GM21576 (cell line): Measurements from ENCODE around the gene MKRN1.
"Not testable (repeated sequence)": the region's sequence is repeated elsewhere in the genome, so short reads cannot be mapped to it uniquely, and the experiment has no call there.

Source experiments
- ATAC-seq: cut with Tn5 transposase; IDR thresholded peaks from one replicate; pipeline ENCODE4 v1.9.1; 2021; ENCODE audit warnings: mild to moderate bottlenecking, moderate library complexity; ENCODE audit not compliant: unreplicated experiment

The MKRN1 gene

DNA sequence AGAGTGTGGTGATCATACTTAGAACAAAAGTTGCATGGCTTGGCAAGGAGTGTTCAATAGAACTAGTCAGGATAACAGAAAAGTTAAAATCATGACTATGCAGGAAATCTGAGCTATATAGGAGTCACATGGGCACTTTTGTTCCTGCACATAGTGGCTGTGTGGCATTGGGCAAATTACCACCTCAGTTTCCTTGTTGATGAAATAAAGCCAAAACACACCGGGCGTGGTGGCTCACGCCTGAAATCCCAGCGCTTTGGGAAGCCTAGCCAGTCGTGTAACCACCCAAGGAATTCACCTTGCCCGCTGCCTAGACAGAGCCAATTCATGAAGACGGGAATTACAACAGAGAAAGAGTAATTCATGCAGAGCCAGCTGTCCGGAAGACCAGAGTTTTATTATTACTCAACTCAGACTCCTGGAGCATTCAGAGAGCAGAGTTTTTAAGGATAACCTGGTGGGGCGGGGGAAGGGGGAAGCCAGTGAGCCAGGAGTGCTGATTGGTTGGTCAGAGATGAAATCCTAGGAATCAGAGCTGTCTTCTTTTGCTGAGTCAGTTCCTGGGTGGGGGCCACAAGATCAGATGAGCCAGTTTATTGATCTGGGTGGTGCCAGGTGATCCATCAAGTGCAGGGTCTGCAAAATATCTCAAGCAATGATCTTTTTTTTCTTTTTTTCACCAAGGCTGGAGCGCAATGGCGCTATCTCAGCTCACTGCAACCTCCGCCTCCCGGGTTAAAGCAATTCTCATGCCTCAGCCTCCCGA lies 6.4 kb upstream of the MKRN1 start:
- no peak for ATAC-seq

DNA sequence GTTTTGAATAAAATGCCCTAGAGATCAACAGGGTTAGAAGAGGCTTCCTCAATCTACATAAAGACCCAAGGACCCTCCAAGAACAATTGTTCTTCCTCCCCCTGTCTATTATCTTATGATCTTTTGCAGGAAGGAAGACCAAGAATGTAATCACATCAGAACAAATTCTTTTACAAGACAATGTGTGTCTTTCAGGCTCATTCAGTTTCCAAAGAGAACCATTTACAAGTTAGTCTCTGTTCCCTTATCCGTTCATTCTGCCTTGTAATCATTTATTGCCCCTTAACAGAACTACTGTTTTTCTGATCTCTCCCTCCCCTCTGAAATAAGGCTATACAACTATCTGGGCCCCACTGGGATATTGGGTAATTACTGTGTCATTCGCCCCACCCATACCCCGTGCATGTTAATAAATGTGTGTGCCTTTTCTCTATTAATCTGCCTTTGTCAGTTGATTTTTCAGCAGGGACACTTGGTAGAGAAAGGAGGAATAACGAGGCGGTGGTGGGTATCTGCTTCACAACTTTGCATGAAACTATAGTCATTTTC lies 5.7 kb upstream of the MKRN1 start:
- no peak for ATAC-seq

DNA sequence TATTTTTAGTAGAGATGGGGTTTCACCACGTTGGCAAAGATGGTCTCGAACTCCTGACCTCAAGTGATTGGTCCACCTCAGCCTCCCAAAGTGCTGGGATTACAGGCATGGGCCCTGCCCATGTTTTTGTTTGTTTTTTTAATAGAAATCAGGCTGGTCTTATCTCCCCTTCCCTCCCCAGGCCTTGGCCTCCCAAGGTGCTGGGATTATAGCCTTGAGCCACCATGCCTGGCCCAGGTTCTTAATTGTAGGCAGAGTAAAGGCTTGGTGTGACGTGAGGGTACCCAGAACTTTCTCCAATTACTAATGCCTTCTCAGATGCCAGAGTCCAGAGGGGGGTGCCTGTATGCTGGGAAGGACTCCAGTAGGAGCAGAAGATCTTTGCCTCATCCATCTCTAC lies 5.2 kb upstream of the MKRN1 start:
- ATAC-seq, result no peak

- ATAC-seq, result no peak
Measured at GRCh38 chr7:140479739-140480084, 407 bp upstream of the MKRN1 start.

DNA sequence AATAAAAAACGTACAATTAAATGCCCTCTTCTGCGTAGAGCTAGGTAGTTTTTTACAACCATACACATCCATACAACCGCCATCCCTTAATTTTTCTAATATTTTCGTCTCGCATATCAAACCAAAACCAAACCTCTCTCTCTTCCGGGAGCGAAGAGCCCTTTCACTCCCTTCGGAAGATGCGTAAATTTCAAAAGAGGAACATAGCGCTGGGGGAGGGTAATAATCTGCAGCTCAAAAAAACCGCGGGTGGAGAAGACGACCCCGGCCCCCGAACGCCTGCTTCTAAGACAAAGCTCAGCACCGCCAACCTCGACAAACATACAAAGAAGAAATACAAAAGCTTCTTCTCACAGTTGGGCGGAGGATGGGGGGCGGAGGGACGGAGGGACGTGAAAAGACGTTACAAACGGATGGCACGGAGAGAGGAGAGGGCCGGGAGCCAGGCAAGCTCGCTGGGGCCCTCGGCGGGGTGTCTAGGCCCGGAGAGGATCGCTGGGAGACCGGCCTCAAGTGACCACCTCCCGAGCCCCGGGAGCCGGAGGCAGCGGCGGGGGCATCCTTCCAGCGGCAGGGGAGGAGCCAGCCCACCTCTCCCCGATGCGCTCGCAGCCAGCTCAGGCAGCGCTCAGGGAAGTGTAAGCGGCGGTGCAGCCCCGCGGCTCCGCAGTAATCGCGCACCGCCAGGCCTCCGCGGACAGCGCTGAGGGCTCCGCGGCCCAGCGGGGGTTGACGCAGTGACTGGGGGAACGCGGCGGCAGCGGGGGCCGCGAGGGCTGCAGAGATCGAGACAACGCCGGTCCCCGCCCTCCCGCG lies 851 bp downstream of the MKRN1 start:
- peak; percentile 19 for ATAC-seq

GRCh38 chr7:140476698-140477261 lies 2.5 kb downstream of the MKRN1 start:
- ATAC-seq, result no peak

- no peak for ATAC-seq
Measured at GRCh38 chr7:140475747-140476333, 3.5 kb downstream of the MKRN1 start.

DNA sequence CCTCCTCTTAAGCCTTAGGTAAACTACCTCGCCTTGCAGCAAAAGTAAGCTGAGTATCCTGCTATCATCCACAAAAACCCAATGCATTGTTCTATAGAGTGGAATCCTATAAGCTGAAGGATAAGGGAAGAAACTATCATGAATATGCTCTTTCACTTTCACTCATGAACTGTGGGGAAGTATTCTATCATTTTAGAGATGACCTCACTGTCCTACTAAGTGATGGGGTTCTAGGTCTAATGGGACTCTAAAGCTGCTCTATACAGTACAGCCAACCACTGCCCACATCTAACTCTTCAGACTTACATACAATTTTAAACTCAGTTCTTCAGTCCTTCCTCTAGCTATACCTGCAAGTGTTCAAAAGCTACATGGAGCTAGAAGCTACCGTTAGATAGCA lies 16.2 kb downstream of the MKRN1 start:
- no peak for ATAC-seq

DNA sequence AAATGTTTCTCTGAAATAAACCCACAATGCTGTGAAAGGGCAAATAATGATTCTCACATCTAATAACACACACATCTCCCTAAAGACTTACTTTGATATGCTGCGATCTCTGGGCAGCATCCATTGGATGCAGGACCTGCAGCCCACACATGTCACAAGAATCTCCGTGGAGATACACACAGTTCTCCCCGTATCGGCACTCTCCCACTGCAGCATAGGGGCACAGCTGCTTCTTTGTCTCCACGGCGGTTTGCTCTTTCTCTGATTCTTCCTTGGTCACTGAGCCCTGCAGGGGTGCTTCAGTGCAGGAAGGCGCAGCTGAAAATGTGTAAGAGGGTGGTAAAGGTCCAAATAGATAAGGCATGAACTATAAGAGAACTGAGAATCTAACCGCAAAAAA lies 20.4 kb downstream of the MKRN1 start:
- no peak for ATAC-seq

DNA sequence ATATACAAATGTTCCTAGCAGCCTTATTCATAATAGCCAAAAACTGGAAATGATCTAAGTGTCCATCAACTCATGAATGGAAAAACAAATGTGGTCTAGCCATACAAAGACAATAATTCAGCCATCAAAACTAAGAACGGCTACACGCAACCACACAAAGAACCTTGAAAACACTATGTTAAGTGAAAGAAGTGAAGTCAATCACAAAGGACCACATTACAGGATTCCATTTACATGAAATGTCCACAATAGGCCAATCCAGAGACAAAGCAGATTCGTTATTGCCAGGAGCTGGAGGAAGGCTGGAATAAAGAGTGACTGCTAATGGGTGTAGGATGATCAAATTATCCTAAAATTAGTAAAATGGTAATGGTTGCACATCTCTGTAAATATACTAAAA lies 21.1 kb downstream of the MKRN1 start:
- no peak for ATAC-seq

DNA sequence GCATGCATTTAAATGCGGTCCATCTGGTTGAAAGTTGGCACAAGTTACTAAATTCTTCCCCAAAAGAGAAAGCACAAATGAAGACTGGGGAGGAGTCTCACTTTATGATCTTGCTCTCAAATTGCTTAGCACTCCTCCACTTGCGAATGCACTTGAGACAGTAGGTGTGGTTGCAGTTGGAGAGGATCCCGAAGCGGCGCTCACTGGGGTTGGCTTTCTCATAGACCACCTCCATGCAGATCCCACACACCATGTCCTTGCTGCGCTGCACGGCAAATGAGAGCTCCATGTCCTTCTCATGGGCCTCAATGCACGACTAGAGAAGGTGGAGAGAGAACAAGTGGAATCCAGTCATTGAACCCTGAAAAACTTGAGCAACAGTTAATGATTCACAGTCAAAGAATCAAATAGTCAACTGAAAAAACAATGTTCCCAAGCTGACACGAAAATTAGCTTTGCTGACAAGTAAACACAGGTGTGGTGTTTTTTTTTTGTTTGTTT lies 22.7 kb downstream of the MKRN1 start:
- ATAC-seq, result no peak

DNA sequence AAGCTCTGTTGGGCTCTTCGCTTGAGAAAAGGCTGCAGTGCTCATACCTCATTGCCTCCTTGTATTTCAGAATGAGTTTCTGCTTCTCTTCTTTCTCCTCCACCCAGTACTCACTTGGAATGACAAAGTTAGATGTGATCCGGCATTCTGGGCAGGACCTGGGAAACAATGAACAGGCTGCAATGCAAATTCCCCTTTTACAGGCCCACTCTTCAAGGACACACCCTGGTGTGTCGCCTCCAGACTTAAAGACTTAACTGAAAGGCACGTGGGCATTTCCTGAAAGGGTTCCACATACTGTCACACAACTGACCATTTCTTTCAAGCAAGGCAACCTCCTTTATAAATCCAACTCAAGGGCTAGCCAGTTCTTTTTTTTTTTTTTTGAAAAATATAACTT lies 23.6 kb downstream of the MKRN1 start:
- no peak for ATAC-seq

- no peak for ATAC-seq
Measured at GRCh38 chr7:140454657-140455015, 24.7 kb downstream of the MKRN1 start.

GRCh38 chr7:140453785-140454656 lies 25.3 kb downstream of the MKRN1 start:
- not testable (repeated sequence) for ATAC-seq

GRCh38 chr7:140453273-140453672 lies 26.0 kb downstream of the MKRN1 start:
- no peak for ATAC-seq

GRCh38 chr7:140451716-140452115 lies 27.6 kb downstream of the MKRN1 start:
- no peak for ATAC-seq

DNA sequence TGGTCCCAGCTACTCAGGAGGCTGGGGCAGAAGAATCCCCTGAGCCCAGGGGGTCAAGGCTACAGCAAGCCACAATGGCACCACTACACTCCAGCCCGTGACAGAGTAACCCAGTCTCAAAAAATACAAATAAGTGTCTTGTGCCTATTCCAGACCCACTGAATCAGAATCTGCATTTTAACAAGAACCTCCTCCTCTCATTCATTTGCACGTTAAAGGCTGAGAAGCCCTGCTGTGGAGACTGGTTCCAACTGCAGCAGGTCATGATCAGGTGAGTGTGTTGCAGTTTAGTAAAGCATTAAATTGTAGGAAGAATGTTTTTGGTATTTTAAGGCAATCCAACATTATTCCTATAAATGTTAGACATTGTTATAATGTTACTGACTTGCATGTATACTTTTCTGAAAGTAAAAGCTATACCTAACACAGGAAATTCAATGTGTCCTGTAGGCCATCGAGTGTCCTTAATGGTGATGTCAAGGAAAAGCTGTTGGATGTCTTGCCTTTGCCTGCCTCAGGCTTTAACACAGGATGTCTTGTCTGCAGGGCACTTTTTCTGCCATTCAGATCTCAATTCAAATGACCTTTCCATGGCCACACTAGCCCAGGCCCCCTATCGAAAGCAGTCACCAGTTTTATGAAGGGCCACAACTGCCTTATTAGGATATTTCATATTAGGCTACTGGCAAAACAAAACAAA lies 30.4 kb downstream of the MKRN1 start:
- ATAC-seq, result no peak

GRCh38 chr7:140447841-140448240 lies 31.5 kb downstream of the MKRN1 start:
- no peak for ATAC-seq

GRCh38 chr7:140446467-140446866 lies 32.8 kb downstream of the MKRN1 start:
- ATAC-seq, result no peak

DNA sequence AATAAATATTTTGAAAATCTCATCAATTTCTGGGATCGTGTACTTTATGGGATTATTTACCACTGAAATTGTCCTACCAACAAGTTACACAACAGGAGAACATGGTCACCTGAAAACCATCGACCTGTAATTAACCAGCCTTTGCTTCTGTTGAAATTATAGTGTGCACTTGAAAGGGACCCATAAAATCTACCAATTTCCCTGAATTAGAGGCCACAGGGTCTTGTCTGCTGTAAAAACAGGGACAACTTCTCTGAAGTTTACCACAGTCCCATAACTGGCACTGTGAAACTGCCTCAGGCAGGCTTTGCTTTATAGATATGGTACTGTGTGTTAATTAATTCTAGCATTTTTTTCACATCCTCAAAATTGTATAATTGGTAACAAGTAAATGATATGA lies 37.8 kb downstream of the MKRN1 start:
- ATAC-seq, result no peak
